GM23338 (cell line): Measurements from ENCODE around the gene LIMCH1. TPM values are rescaled to one million over a fixed set of nuclear protein-coding genes. Genes with fewer than 3 reads are reported as not detected.

ENCODE experiments used
- CREB1 ChIP-seq: fragments of 250-450 bp; sonication (Bioruptor Pico); IDR thresholded peaks from 2 replicates; pipeline ENCODE4 v1.5.0; 2020; ENCODE audit warnings: low read depth, mild to moderate bottlenecking, moderate library complexity
- EZH2phosphoT487 ChIP-seq: fragments of 200-600 bp; sonication (generic); IDR thresholded peaks from one replicate; pipeline ENCODE4 v1.8.1; 2018; ENCODE audit warnings: antibody characterized with exemption; ENCODE audit not compliant: unreplicated experiment
- JUNB ChIP-seq: IDR thresholded peaks from one replicate; pipeline ENCODE4 v1.6.1; 2016; ENCODE audit warnings: antibody characterized with exemption; ENCODE audit not compliant: unreplicated experiment
- NANOG ChIP-seq: IDR thresholded peaks from 2 replicates; pipeline ENCODE4 v1.6.1; 2016; ENCODE audit warnings: antibody characterized with exemption, borderline replicate concordance
- POLR2AphosphoS5 ChIP-seq: IDR thresholded peaks from 2 replicates; pipeline ENCODE4 v1.6.1; 2016; ENCODE audit warnings: antibody characterized with exemption, low read depth
- ZNF114 ChIP-seq: fragments of 250-450 bp; sonication (Bioruptor Pico); IDR thresholded peaks from 2 replicates; pipeline ENCODE4 v1.5.0; 2020; ENCODE audit warnings: mild to moderate bottlenecking, moderate library complexity
- ZNF331 ChIP-seq: fragments of 250-450 bp; sonication (Bioruptor Pico); IDR thresholded peaks from 2 replicates; pipeline ENCODE4 v1.5.0; 2020; ENCODE audit warnings: low read depth, mild to moderate bottlenecking, moderate library complexity
- polyA plus RNA-seq: library from polyadenylated mRNA; unstranded; fragments of >200 nt; fragmentation: Nextera tagmentation; extraction: Ambion mirVana; gene quantifications from 2 replicates; pipeline ENCODE4 v1.2.1, GENCODE V29; 2016
- total RNA-seq: library from RNA; depleted of rRNA; stranded (reverse); fragments of >200 nt; shearing (Covaris generic); gene quantifications from 2 replicates; pipeline ENCODE4 v1.2.3, GENCODE V29; 2014
- TF ChIP-seq, protein P1 (sequence below): fragments of 250-450 bp; sonication (Bioruptor Pico); IDR thresholded peaks from 2 replicates; pipeline ENCODE4 v1.5.0; 2020; ENCODE audit warnings: mild to moderate bottlenecking, moderate library complexity
- TF ChIP-seq, protein P2 (sequence below): IDR thresholded peaks from one replicate; pipeline ENCODE4 v1.6.1; 2018; ENCODE audit warnings: antibody characterized with exemption; ENCODE audit not compliant: unreplicated experiment

LIMCH1 gene
- total and polyA plus RNA-seq, 2 experiments from 2014 or later: 1.5 TPM

- TF ChIP-seq, protein P1, sequence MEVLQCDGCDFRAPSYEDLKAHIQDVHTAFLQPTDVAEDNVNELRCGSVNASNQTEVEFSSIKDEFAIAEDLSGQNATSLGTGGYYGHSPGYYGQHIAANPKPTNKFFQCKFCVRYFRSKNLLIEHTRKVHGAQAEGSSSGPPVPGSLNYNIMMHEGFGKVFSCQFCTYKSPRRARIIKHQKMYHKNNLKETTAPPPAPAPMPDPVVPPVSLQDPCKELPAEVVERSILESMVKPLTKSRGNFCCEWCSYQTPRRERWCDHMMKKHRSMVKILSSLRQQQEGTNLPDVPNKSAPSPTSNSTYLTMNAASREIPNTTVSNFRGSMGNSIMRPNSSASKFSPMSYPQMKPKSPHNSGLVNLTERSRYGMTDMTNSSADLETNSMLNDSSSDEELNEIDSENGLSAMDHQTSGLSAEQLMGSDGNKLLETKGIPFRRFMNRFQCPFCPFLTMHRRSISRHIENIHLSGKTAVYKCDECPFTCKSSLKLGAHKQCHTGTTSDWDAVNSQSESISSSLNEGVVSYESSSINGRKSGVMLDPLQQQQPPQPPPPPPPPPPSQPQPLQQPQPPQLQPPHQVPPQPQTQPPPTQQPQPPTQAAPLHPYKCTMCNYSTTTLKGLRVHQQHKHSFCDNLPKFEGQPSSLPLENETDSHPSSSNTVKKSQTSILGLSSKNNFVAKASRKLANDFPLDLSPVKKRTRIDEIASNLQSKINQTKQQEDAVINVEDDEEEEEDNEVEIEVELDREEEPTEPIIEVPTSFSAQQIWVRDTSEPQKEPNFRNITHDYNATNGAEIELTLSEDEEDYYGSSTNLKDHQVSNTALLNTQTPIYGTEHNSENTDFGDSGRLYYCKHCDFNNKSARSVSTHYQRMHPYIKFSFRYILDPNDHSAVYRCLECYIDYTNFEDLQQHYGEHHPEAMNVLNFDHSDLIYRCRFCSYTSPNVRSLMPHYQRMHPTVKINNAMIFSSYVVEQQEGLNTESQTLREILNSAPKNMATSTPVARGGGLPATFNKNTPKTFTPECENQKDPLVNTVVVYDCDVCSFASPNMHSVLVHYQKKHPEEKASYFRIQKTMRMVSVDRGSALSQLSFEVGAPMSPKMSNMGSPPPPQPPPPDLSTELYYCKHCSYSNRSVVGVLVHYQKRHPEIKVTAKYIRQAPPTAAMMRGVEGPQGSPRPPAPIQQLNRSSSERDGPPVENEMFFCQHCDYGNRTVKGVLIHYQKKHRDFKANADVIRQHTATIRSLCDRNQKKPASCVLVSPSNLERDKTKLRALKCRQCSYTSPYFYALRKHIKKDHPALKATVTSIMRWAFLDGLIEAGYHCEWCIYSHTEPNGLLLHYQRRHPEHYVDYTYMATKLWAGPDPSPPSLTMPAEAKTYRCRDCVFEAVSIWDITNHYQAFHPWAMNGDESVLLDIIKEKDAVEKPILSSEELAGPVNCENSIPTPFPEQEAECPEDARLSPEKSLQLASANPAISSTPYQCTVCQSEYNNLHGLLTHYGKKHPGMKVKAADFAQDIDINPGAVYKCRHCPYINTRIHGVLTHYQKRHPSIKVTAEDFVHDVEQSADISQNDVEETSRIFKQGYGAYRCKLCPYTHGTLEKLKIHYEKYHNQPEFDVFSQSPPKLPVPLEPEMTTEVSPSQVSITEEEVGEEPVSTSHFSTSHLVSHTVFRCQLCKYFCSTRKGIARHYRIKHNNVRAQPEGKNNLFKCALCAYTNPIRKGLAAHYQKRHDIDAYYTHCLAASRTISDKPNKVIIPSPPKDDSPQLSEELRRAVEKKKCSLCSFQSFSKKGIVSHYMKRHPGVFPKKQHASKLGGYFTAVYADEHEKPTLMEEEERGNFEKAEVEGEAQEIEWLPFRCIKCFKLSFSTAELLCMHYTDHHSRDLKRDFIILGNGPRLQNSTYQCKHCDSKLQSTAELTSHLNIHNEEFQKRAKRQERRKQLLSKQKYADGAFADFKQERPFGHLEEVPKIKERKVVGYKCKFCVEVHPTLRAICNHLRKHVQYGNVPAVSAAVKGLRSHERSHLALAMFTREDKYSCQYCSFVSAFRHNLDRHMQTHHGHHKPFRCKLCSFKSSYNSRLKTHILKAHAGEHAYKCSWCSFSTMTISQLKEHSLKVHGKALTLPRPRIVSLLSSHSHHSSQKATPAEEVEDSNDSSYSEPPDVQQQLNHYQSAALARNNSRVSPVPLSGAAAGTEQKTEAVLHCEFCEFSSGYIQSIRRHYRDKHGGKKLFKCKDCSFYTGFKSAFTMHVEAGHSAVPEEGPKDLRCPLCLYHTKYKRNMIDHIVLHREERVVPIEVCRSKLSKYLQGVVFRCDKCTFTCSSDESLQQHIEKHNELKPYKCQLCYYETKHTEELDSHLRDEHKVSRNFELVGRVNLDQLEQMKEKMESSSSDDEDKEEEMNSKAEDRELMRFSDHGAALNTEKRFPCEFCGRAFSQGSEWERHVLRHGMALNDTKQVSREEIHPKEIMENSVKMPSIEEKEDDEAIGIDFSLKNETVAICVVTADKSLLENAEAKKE (CRISPR knock-in tag): no peak
- TF ChIP-seq CREB1 (CRISPR knock-in tag) (no peak), JUNB (no peak), POLR2AphosphoS5 (no peak), NANOG (no peak), ZNF114 (no peak), ZNF331 (CRISPR knock-in tag) (no peak), EZH2phosphoT487 (no peak)
- TF ChIP-seq, protein P2, sequence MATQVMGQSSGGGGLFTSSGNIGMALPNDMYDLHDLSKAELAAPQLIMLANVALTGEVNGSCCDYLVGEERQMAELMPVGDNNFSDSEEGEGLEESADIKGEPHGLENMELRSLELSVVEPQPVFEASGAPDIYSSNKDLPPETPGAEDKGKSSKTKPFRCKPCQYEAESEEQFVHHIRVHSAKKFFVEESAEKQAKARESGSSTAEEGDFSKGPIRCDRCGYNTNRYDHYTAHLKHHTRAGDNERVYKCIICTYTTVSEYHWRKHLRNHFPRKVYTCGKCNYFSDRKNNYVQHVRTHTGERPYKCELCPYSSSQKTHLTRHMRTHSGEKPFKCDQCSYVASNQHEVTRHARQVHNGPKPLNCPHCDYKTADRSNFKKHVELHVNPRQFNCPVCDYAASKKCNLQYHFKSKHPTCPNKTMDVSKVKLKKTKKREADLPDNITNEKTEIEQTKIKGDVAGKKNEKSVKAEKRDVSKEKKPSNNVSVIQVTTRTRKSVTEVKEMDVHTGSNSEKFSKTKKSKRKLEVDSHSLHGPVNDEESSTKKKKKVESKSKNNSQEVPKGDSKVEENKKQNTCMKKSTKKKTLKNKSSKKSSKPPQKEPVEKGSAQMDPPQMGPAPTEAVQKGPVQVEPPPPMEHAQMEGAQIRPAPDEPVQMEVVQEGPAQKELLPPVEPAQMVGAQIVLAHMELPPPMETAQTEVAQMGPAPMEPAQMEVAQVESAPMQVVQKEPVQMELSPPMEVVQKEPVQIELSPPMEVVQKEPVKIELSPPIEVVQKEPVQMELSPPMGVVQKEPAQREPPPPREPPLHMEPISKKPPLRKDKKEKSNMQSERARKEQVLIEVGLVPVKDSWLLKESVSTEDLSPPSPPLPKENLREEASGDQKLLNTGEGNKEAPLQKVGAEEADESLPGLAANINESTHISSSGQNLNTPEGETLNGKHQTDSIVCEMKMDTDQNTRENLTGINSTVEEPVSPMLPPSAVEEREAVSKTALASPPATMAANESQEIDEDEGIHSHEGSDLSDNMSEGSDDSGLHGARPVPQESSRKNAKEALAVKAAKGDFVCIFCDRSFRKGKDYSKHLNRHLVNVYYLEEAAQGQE: no peak
Observed at GRCh38 chr4:41638203-41638602, 100.2 kb downstream of the LIMCH1 start (continued).
